ENCODE data around the gene KIRREL3. TPM values are rescaled to one million over a fixed set of nuclear protein-coding genes. Genes with fewer than 3 reads are reported as not detected.

KIRREL3 gene
- polyA plus RNA-seq, 1 donor (not counting 4 experiments of a cell fraction or from before 2014, with no cell fraction given) = 0.04 TPM

DNA sequence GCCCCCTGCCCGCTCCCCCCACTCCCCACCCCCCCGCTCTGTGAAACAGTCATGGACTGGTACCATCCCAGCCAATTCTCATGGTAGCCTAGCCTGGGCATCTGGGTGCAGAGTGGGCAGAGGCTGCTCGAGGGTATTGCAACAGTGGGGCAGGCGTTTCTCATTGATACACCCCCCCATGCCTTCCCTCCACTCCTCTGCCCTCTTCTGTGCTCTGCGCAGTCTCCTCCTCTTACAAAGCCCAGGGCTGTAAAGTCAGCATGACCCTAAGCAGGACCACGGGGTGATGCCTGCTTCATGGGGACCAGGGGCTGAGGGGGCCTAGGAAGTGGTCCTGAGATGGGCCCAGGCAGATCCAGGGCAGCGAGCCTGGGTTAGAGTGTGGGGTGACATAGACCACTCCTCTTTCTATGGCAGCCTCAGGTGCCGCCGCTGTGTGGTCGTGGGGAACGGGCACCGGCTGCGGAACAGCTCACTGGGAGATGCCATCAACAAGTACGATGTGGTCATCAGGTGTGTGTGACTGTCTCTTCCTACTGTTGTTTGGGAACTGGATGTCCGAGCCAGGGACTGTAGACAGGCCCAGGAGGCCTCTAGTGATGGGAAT, 592.8 kb downstream of the KIRREL3 start:
- FAIRE-seq (no peak), DNase-seq (ENCODE audit: low read depth, low spot score) (no peak)
- H3K36me3 ChIP-seq (ENCODE audit: control insufficient read depth in 2 of 2, extremely low read depth in 1 of 2, insufficient read depth in 2 of 2, low read length in 2 of 2) = peaks cover 6 to 13% of the 10 kb centered on the region in 2 experiments
- no peak overlapping the region for H3K4me3 ChIP-seq (ENCODE audit: control insufficient read depth in 2 of 3, extremely low read depth in 1 of 3, insufficient read depth in 2 of 3, low read depth in 1 of 3, low read length in 3 of 3)
- no peaks in the 10 kb centered on the region for H3K27me3 ChIP-seq (ENCODE audit: control insufficient read depth, extremely low read depth, insufficient read depth, low read length)
- H3K9me1 ChIP-seq (ENCODE audit: control insufficient read depth, extremely low read depth, insufficient read depth, low read length) = peaks cover 9% of the 10 kb centered on the region
- H3K27ac ChIP-seq (ENCODE audit: control insufficient read depth, insufficient read depth, low read length) = no peak overlapping the region
- dilution Hi-C loops (cut with MboI; ENCODE audit: extremely low pct_ligation_motif_present, low sequenced_read_pairs) = no loop called here
- H3K9ac ChIP-seq (ENCODE audit: control insufficient read depth, extremely low read depth, insufficient read depth, low read length) = no peak overlapping the region
- TF ChIP-seq EZH2 (IDR thresholded peaks at IDR 0.05; ENCODE audit: low read length) = no peak
- TF ChIP-seq, protein P1, sequence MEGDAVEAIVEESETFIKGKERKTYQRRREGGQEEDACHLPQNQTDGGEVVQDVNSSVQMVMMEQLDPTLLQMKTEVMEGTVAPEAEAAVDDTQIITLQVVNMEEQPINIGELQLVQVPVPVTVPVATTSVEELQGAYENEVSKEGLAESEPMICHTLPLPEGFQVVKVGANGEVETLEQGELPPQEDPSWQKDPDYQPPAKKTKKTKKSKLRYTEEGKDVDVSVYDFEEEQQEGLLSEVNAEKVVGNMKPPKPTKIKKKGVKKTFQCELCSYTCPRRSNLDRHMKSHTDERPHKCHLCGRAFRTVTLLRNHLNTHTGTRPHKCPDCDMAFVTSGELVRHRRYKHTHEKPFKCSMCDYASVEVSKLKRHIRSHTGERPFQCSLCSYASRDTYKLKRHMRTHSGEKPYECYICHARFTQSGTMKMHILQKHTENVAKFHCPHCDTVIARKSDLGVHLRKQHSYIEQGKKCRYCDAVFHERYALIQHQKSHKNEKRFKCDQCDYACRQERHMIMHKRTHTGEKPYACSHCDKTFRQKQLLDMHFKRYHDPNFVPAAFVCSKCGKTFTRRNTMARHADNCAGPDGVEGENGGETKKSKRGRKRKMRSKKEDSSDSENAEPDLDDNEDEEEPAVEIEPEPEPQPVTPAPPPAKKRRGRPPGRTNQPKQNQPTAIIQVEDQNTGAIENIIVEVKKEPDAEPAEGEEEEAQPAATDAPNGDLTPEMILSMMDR (optimal IDR thresholded peaks at IDR 0.05 in 1 of 3, IDR thresholded peaks at IDR 0.05 in 1 of 3, conservative IDR thresholded peaks at IDR 0.05 in 1 of 3; ENCODE audit: extremely low read depth in 1 of 3, insufficient read depth in 2 of 3, low read length in 3 of 3) = no peak
- H2AFZ ChIP-seq (ENCODE audit: control insufficient read depth, low read length) = no peak overlapping the region
- H3K79me2 ChIP-seq (ENCODE audit: control insufficient read depth, insufficient read depth, low read length) = no peaks in the 10 kb centered on the region
- H3K4me2 ChIP-seq (ENCODE audit: control insufficient read depth, extremely low read depth, insufficient read depth, low read depth, low read length) = no peak overlapping the region
- peaks cover 30% of the 10 kb centered on the region for H3K4me1 ChIP-seq (ENCODE audit: control insufficient read depth, extremely low read depth, insufficient read depth, low read length)
- H3K9me3 ChIP-seq (ENCODE audit: control insufficient read depth, low read depth, low read length) = no peaks in the 10 kb centered on the region
- no peaks in the 10 kb centered on the region for H4K20me1 ChIP-seq (ENCODE audit: control insufficient read depth, extremely low read depth, insufficient read depth, low read length)

DNA sequence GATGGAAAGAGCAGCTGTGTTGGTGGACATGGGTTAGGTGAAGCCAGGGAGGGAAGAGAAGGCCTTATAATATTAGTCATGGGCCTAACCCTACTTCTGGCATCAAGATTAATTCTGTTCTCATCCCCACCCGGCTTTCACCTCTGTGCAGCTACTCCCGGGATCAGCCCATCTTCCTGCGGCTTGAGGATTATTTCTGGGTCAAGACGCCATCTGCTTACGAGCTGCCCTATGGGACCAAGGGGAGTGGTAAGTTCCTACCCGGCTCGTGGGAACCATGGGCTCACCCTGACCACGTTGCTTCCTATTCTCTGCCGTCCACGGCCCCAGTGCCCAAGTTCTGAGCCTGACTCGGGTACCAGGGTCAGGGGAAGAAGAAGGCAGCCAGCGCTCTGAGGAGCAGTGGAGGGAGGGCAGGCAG, 593.5 kb downstream of the KIRREL3 start:
- Histone ChIP-seq H3K9me1 (ENCODE audit: control insufficient read depth, extremely low read depth, insufficient read depth, low read length) (peaks cover 9% of the 10 kb centered on the region), H3K27ac (ENCODE audit: control insufficient read depth, insufficient read depth, low read length) (no peak overlapping the region), H4K20me1 (ENCODE audit: control insufficient read depth, extremely low read depth, insufficient read depth, low read length) (no peaks in the 10 kb centered on the region), H3K36me3 (ENCODE audit: control insufficient read depth in 2 of 2, extremely low read depth in 1 of 2, insufficient read depth in 2 of 2, low read length in 2 of 2) (peaks cover 6% of the 10 kb centered on the region in 2 experiments), H2AFZ (ENCODE audit: control insufficient read depth, low read length) (no peak overlapping the region), H3K9ac (ENCODE audit: control insufficient read depth, extremely low read depth, insufficient read depth, low read length) (no peak overlapping the region), H3K9me3 (ENCODE audit: control insufficient read depth, low read depth, low read length) (no peaks in the 10 kb centered on the region), H3K27me3 (ENCODE audit: control insufficient read depth, extremely low read depth, insufficient read depth, low read length) (no peaks in the 10 kb centered on the region), H3K4me3 (ENCODE audit: control insufficient read depth in 2 of 3, extremely low read depth in 1 of 3, insufficient read depth in 2 of 3, low read depth in 1 of 3, low read length in 3 of 3) (no peak overlapping the region), H3K4me1 (ENCODE audit: control insufficient read depth, extremely low read depth, insufficient read depth, low read length) (peaks cover 33% of the 10 kb centered on the region), H3K4me2 (ENCODE audit: control insufficient read depth, extremely low read depth, insufficient read depth, low read depth, low read length) (no peak overlapping the region), H3K79me2 (ENCODE audit: control insufficient read depth, insufficient read depth, low read length) (no peaks in the 10 kb centered on the region)
- TF ChIP-seq, protein P1 (optimal IDR thresholded peaks at IDR 0.05 in 1 of 3, IDR thresholded peaks at IDR 0.05 in 1 of 3, conservative IDR thresholded peaks at IDR 0.05 in 1 of 3; ENCODE audit: extremely low read depth in 1 of 3, insufficient read depth in 2 of 3, low read length in 3 of 3) = no peak
- no peak for TF ChIP-seq EZH2 (IDR thresholded peaks at IDR 0.05; ENCODE audit: low read length)
- dilution Hi-C loops (cut with MboI; ENCODE audit: extremely low pct_ligation_motif_present, low sequenced_read_pairs) = no loop called here
- DNase-seq (ENCODE audit: low read depth, low spot score) = no peak
- no peak for FAIRE-seq
